Measurements from ENCODE around the gene SPTLC3.

- TF ChIP-seq PATZ1 (CRISPR knock-in tag; IDR thresholded peaks at IDR 0.05; ENCODE audit: borderline replicate concordance) (no peak), ESRRG (CRISPR knock-in tag; IDR thresholded peaks at IDR 0.05) (no peak), PPARA (CRISPR knock-in tag; IDR thresholded peaks at IDR 0.05; ENCODE audit: borderline replicate concordance) (no peak), ZFP30 (CRISPR knock-in tag; IDR thresholded peaks at IDR 0.05) (no peak), TOX (CRISPR knock-in tag; IDR thresholded peaks at IDR 0.05; ENCODE audit: borderline replicate concordance) (no peak), CREB5 (CRISPR knock-in tag; IDR thresholded peaks at IDR 0.05; ENCODE audit: low read depth) (no peak), ZNF70 (CRISPR knock-in tag; IDR thresholded peaks at IDR 0.05) (no peak), ARNTL (CRISPR knock-in tag; IDR thresholded peaks at IDR 0.05; ENCODE audit: borderline replicate concordance, low read depth) (no peak)
- TF ChIP-seq, protein P1, sequence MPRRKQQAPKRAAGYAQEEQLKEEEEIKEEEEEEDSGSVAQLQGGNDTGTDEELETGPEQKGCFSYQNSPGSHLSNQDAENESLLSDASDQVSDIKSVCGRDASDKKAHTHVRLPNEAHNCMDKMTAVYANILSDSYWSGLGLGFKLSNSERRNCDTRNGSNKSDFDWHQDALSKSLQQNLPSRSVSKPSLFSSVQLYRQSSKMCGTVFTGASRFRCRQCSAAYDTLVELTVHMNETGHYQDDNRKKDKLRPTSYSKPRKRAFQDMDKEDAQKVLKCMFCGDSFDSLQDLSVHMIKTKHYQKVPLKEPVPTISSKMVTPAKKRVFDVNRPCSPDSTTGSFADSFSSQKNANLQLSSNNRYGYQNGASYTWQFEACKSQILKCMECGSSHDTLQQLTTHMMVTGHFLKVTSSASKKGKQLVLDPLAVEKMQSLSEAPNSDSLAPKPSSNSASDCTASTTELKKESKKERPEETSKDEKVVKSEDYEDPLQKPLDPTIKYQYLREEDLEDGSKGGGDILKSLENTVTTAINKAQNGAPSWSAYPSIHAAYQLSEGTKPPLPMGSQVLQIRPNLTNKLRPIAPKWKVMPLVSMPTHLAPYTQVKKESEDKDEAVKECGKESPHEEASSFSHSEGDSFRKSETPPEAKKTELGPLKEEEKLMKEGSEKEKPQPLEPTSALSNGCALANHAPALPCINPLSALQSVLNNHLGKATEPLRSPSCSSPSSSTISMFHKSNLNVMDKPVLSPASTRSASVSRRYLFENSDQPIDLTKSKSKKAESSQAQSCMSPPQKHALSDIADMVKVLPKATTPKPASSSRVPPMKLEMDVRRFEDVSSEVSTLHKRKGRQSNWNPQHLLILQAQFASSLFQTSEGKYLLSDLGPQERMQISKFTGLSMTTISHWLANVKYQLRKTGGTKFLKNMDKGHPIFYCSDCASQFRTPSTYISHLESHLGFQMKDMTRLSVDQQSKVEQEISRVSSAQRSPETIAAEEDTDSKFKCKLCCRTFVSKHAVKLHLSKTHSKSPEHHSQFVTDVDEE (CRISPR knock-in tag; IDR thresholded peaks at IDR 0.05), result no peak
Observed at GRCh38 chr20:13186043-13186774, 177.4 kb downstream of the SPTLC3 start.

Data from SK-N-SH treated with all-trans-retinoic acid at 6 μM for 48 hours (cell line).